Prostate gland (tissue), 2 donors: ENCODE measurements around the gene EOGT. TPM values are rescaled to one million over a fixed set of nuclear protein-coding genes. Genes with fewer than 3 reads are reported as not detected.

ENCODE experiments used
- DNase-seq: peaks from one replicate; pipeline ENCODE4 v3.0.0-alpha.2; 2019; ENCODE audit warnings: low spot score
- H3K27ac ChIP-seq, 2 donors: fragments of 200-600 bp; sonication (generic); 2 replicates each; pipeline ENCODE4 v1.5.1; 2017 to 2019
- H3K27me3 ChIP-seq: fragments of 200-600 bp; sonication (generic); replicated peaks from 2 replicates; pipeline ENCODE4 v1.5.1; 2019; ENCODE audit not compliant: insufficient read depth
- H3K36me3 ChIP-seq, 2 donors: fragments of 200-600 bp; sonication (generic); 1 replicate in 1 of 2; 2 replicates in 1 of 2; pipeline versions ENCODE4 v1.5.1 to v1.8.1; 2017 to 2019
- H3K4me1 ChIP-seq: fragments of 200-600 bp; sonication (generic); replicated peaks from 2 replicates; pipeline ENCODE4 v1.5.1; 2019
- H3K4me3 ChIP-seq, 2 donors: fragments of 200-600 bp; sonication (generic); 2 replicates each; pipeline ENCODE4 v1.5.1; 2017 to 2019
- H3K9me3 ChIP-seq: fragments of 200-600 bp; sonication (generic); 2 replicates; pipeline ENCODE4 v1.5.1; 2017
- CTCF ChIP-seq, 4 experiments: fragments of 200-600 bp in 2 of 4; fragments of 450-650 bp in 2 of 4; sonication (generic) in 2 of 4; IDR thresholded peaks; 1 replicate in 3 of 4; 2 replicates in 1 of 4; pipeline ENCODE4 v1.5.1; 2016 to 2019; ENCODE audit warnings: antibody characterized with exemption in 4 of 4, mild to moderate bottlenecking in 2 of 4, moderate library complexity in 2 of 4
- POLR2A ChIP-seq: fragments of 450-650 bp; IDR thresholded peaks from one replicate; pipeline ENCODE4 v1.6.1; 2016; ENCODE audit warnings: antibody characterized with exemption, mild to moderate bottlenecking
- POLR2AphosphoS5 ChIP-seq: sonication (generic); formaldehyde crosslinking; IDR thresholded peaks from one replicate; pipeline ENCODE4 v1.6.1; 2017; ENCODE audit warnings: antibody characterized with exemption
- WGBS: methylation state at CpG from one replicate; pipeline ENCODE4 v1.1.5; 2018; 5-methylcytosine and 5-hydroxymethylcytosine counted together
- intact Hi-C: fragments of 100-400 bp; cut with DNase I; formaldehyde crosslinking; loops from one replicate; pipeline ENCODE4 v1.14.2; 2022
- total RNA-seq, 2 donors: library from RNA; depleted of rRNA; stranded (reverse); fragments of >200 nt; gene quantifications; one replicate each; pipeline ENCODE4 v1.1.0, GENCODE V29; 2016

Gene EOGT
- total RNA-seq, 2 donors from 2014 or later, result 40.4 to 42.8 TPM

- WGBS, result 7% methylated on average over 9 of the region's 9 CpGs
- no peaks in the 10 kb centered on the region for H3K4me1 ChIP-seq
- no peaks in the 10 kb centered on the region for H3K36me3 ChIP-seq
- H3K4me3 ChIP-seq, result peak overlapping the region; percentile 63 to 64
- H3K9me3 ChIP-seq, result no peaks in the 10 kb centered on the region
- peak; percentile 7 for DNase-seq
- H3K27me3 ChIP-seq, result no peaks in the 10 kb centered on the region
- peak in 1 of 4 experiments; percentile 35 for TF ChIP-seq CTCF (IDR thresholded peaks at IDR 0.05)
- no peak for TF ChIP-seq POLR2A
- H3K27ac ChIP-seq, result peak overlapping the region; percentile 92
- intact Hi-C loops, result loop anchor here (5.0 kb wide), 1 partner anchor 40 kb away; the partner anchor contains the start of gene EOGT
These were observed 39.0 kb upstream of the EOGT start for GRCh38 chr3:69052472-69052898.

DNA sequence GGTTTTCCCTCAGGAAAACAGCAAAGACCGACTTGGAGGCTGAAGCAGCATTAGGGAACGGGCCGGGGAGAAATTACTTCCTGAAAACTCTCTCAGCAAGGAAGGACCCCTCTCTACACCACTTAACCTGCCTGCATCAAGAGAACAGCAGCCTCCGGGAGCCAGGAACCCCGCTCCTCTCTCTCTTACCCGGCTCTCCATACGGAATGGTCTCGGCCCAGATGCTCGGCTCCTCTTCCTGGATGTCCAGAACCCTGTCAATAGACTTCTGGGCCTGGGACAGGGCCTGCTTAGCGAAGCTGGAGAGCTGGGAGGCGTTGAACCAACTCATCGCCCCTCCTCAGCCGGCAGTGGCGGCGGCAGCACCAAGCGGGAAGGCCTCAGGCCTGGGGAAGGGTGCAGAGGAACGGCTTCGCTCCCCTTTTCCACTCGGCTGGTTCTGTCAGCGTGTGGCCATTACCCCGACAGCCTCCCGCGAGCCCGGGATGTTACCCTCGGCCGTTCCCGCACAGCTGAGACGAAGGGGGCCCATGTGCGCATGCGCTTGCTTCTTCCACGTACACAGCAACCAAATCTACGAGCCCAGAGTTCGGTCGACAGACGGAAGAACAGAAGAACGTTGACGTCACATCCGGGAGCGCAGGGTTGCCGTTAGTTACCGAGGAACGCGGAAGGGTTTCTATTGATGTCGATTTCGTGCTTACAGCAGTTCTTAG, 38.4 kb upstream of the EOGT start, which contains the start of gene TMF1:
TSS of gene TMF1 (minus strand) at position 578 of the 716 bp plus-strand sequence. CDS start at position 331, 247 bp downstream.
- DNase-seq, result peak; percentile 99
- intact Hi-C loops, result loop anchor here (5.0 kb wide), 1 partner anchor 40 kb away; the partner anchor contains the start of gene EOGT
- WGBS, result under 1% methylated on average over 45 of the region's 45 CpGs
- Histone ChIP-seq H3K36me3 (no peaks in the 10 kb centered on the region), H3K9me3 (no peaks in the 10 kb centered on the region), H3K4me1 (no peaks in the 10 kb centered on the region), H3K27me3 (no peaks in the 10 kb centered on the region), H3K27ac (peak within 1 kb of the TSS; percentile 92), H3K4me3 (peak within 1 kb of the TSS; percentile 63 to 64)
- TF ChIP-seq POLR2A (peak; percentile 91), CTCF (IDR thresholded peaks at IDR 0.05) (peak in 1 of 4 experiments; percentile 12), POLR2AphosphoS5 (peak; percentile 98)

DNA sequence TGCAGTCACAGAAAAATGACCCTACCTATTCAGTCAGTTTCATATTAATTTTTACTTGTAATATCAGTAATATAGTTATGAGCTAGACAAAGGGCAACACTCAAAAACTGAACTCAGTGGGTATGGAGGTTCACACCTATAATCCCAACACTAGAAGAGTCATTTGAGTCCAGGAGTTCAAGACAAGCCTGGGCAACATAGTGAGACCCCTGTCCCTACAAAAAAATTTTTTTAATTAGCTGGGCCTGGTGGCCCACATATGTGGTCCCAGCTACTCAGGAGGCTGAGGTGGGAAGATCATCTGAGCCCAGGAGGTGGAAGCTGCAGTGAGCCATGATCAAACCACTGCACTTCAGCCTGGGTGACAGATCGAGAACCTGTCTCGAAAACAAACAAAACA, 35.5 kb upstream of the EOGT start:
- no peak overlapping the region for H3K4me3 ChIP-seq
- no peaks in the 10 kb centered on the region for H3K9me3 ChIP-seq
- no peak for DNase-seq
- TF ChIP-seq POLR2A (no peak), POLR2AphosphoS5 (no peak), CTCF (IDR thresholded peaks at IDR 0.05) (no peak)
- H3K4me1 ChIP-seq, result no peaks in the 10 kb centered on the region
- H3K27ac ChIP-seq, result no peak overlapping the region
- H3K36me3 ChIP-seq, result no peaks in the 10 kb centered on the region
- intact Hi-C loops, result no loop called here
- 91% methylated on average over 2 of the region's 2 CpGs for WGBS
- no peaks in the 10 kb centered on the region for H3K27me3 ChIP-seq

DNA sequence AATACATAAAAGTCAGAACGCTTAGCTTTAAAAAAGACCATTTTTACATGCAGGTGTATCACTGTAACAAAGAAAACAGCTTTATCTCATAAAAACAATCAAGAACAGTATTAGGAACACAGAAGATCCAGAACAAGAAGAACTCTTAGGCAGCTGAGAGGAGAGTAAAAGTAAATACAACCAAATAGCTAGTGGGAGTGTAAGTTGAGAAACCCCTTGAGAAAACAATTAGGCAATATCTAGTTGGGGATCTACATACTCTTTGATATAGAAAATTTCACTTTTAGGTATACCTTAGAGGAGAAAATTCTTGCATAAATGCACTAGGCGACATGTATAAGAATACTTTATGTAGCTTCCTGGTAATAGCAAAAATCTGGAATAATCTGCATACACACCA, 31.1 kb upstream of the EOGT start:
- no peak for TF ChIP-seq POLR2AphosphoS5
- TF ChIP-seq CTCF (IDR thresholded peaks at IDR 0.05), result no peak
- no peak for TF ChIP-seq POLR2A
- Histone ChIP-seq H3K36me3 (no peaks in the 10 kb centered on the region), H3K4me1 (no peaks in the 10 kb centered on the region), H3K9me3 (no peaks in the 10 kb centered on the region), H3K27ac (no peak overlapping the region), H3K27me3 (no peaks in the 10 kb centered on the region), H3K4me3 (no peak overlapping the region)
- WGBS, result 82% methylated on average over 2 of the region's 2 CpGs
- no peak for DNase-seq
- intact Hi-C loops, result no loop called here

- no peaks in the 10 kb centered on the region for H3K4me1 ChIP-seq
- 91% methylated on average over 7 of the region's 7 CpGs for WGBS
These were observed 20.0 kb upstream of the EOGT start for GRCh38 chr3:69033470-69033869.

More at GRCh38 chr3:69033470-69033869, 20.0 kb upstream of the EOGT start:
- no peak overlapping the region for H3K27ac ChIP-seq
- H3K36me3 ChIP-seq, result peaks cover 6 to 8% of the 10 kb centered on the region in 2 donors
- DNase-seq, result no peak
- no peaks in the 10 kb centered on the region for H3K27me3 ChIP-seq
- intact Hi-C loops, result no loop called here
- TF ChIP-seq CTCF (IDR thresholded peaks at IDR 0.05) (no peak), POLR2A (no peak), POLR2AphosphoS5 (no peak)
- H3K4me3 ChIP-seq, result no peak overlapping the region
- H3K9me3 ChIP-seq, result no peaks in the 10 kb centered on the region
